OCI-LY7 (cell line): ENCODE measurements around the gene CEP112. TPM values are rescaled to one million over a fixed set of nuclear protein-coding genes. Genes with fewer than 3 reads are reported as not detected.

Experiments used
- BruUV-seq: library from RNA; stranded (reverse); fragments of 400-500 nt; replicated peaks from 2 replicates; lab custom pipeline; 2021; lab: Mats Ljungman, UMichigan
- CTCF ChIA-PET: fragments of 300-600 bp; sonication (Branson Sonifier 250); formaldehyde crosslinking; loops from one replicate; lab custom pipeline; 2022; ENCODE audit warnings: antibody characterized with exemption; ENCODE audit not compliant: unreplicated experiment; lab: Charles Lee
- POLR2A ChIA-PET: fragments of 300-600 bp; sonication (Branson Sonifier 250); formaldehyde crosslinking; loops from one replicate; lab custom pipeline; 2022; ENCODE audit warnings: antibody characterized with exemption; lab: Charles Lee
- DNase-seq: peaks from one replicate; pipeline ENCODE4 v3.0.0-alpha.2; 2015; ENCODE audit warnings: low spot score
- H2AFZ ChIP-seq: fragments of 200-600 bp; sonication (generic), shearing (Covaris generic); 2 replicates; pipeline ENCODE4 v1.6.1; 2014; ENCODE audit warnings: mild to moderate bottlenecking, antibody characterized with exemption, low read length, moderate library complexity
- H3K27ac ChIP-seq: fragments of 200-600 bp; sonication (generic); 2 replicates; pipeline ENCODE4 v1.5.1; 2014; ENCODE audit warnings: mixed run types, low read depth, mild to moderate bottlenecking, moderate library complexity, low read length, inconsistent platforms; ENCODE audit not compliant: poor library complexity, severe bottlenecking
- H3K36me3 ChIP-seq: fragments of 200-600 bp; sonication (generic); 2 replicates; pipeline ENCODE4 v1.6.1; 2014; ENCODE audit warnings: mild to moderate bottlenecking, antibody characterized with exemption, low read length, moderate library complexity, mixed read lengths; ENCODE audit not compliant: insufficient read depth
- H3K4me1 ChIP-seq: fragments of 200-600 bp; sonication (generic); 2 replicates; pipeline ENCODE4 v1.5.1; 2014; ENCODE audit warnings: mild to moderate bottlenecking, low read length; ENCODE audit not compliant: insufficient read depth, poor library complexity, severe bottlenecking
- H3K4me2 ChIP-seq: fragments of 200-600 bp; sonication (generic); 2 replicates; pipeline ENCODE4 v1.6.1; 2014; ENCODE audit warnings: mild to moderate bottlenecking, low read length
- H3K4me3 ChIP-seq: fragments of 200-600 bp; sonication (generic); 2 replicates; pipeline ENCODE4 v1.5.1; 2014; ENCODE audit warnings: mild to moderate bottlenecking, low read depth, low read length; ENCODE audit not compliant: poor library complexity, severe bottlenecking
- H3K79me2 ChIP-seq: fragments of 200-600 bp; sonication (generic); 2 replicates; pipeline ENCODE4 v1.6.1; 2016; ENCODE audit warnings: low read depth, mild to moderate bottlenecking, low read length, moderate library complexity, mixed read lengths; ENCODE audit not compliant: insufficient read depth
- H3K9me2 ChIP-seq: fragments of 200-600 bp; sonication (generic); 2 replicates; pipeline ENCODE4 v1.6.1; 2016; ENCODE audit warnings: mild to moderate bottlenecking, low read length, mixed read lengths; ENCODE audit not compliant: insufficient read depth
- H3K9me3 ChIP-seq: fragments of 200-600 bp; sonication (generic); 2 replicates; pipeline ENCODE4 v1.6.1; 2014; ENCODE audit warnings: mild to moderate bottlenecking, mixed run types, low read length, mixed read lengths
- H4K20me1 ChIP-seq: fragments of 200-600 bp; sonication (generic); 2 replicates; pipeline ENCODE4 v1.6.1; 2014; ENCODE audit warnings: mild to moderate bottlenecking, antibody characterized with exemption, low read length, moderate library complexity, mixed read lengths; ENCODE audit not compliant: insufficient read depth
- CTCF ChIP-seq: fragments of 200-600 bp; sonication (generic); conservative IDR thresholded peaks from 2 replicates; pipeline ENCODE4 v1.5.1; 2014; ENCODE audit warnings: mild to moderate bottlenecking, antibody characterized with exemption, low read length, moderate library complexity, mixed read lengths
- EZH2phosphoT487 ChIP-seq: fragments of 200-600 bp; sonication (generic); IDR thresholded peaks from 2 replicates; pipeline ENCODE4 v1.6.1; 2018; ENCODE audit warnings: low read depth, borderline replicate concordance, mild to moderate bottlenecking, mixed run types, antibody characterized with exemption, low read length, moderate library complexity, mixed read lengths
- intact Hi-C: fragments of 100-400 bp; cut with micrococcal nuclease; formaldehyde crosslinking; loops from one replicate; pipeline ENCODE4 v1.10.0; 2022; ENCODE audit not compliant: unreplicated experiment
- total RNA-seq, 2 experiments: library from RNA; depleted of rRNA in 1 of 2; stranded (reverse); fragments of >200 nt in 1 of 2; shearing (Covaris generic) in 1 of 2; gene quantifications; 2 replicates each; pipeline ENCODE4 v1.2.3, GENCODE V29; 2014 to 2022

CEP112 gene
- total RNA-seq, 2 experiments from 2014 or later: 2.7 to 6.9 TPM

- H4K20me1 ChIP-seq: no peaks in the 10 kb centered on the region
- no peaks in the 10 kb centered on the region for H3K9me2 ChIP-seq
- ChIA-PET CTCF (no interaction called here), POLR2A (no interaction called here)
- no peaks in the 10 kb centered on the region for H3K9me3 ChIP-seq
- no peak overlapping the region for H2AFZ ChIP-seq
- H3K36me3 ChIP-seq: no peaks in the 10 kb centered on the region
- DNase-seq: no peak
- no peaks in the 10 kb centered on the region for H3K79me2 ChIP-seq
- no peak overlapping the region for H3K4me3 ChIP-seq
- no peak overlapping the region for H3K4me2 ChIP-seq
- H3K27ac ChIP-seq: no peak overlapping the region
- H3K4me1 ChIP-seq: no peaks in the 10 kb centered on the region
- intact Hi-C loops: no loop called here
- TF ChIP-seq EZH2phosphoT487: no peak
- no peak for TF ChIP-seq CTCF
- BruUV-seq: no TSS peak
These were observed 450.2 kb downstream of the CEP112 start for GRCh38 chr17:65741710-65742109.

GRCh38 chr17:65739034-65739433 lies 452.9 kb downstream of the CEP112 start:
- no peak overlapping the region for H3K27ac ChIP-seq
- H3K9me3 ChIP-seq: no peaks in the 10 kb centered on the region
- H3K36me3 ChIP-seq: no peaks in the 10 kb centered on the region
- POLR2A ChIA-PET: no interaction called here
- no peak overlapping the region for H2AFZ ChIP-seq
- no peak for DNase-seq
- TF ChIP-seq EZH2phosphoT487: no peak
- H3K4me2 ChIP-seq: no peak overlapping the region
- H3K4me3 ChIP-seq: no peak overlapping the region
- no peaks in the 10 kb centered on the region for H3K4me1 ChIP-seq
- intact Hi-C loops: no loop called here
- H3K79me2 ChIP-seq: no peaks in the 10 kb centered on the region
- BruUV-seq: no TSS peak
- CTCF ChIA-PET: no interaction called here
- no peaks in the 10 kb centered on the region for H4K20me1 ChIP-seq
- no peaks in the 10 kb centered on the region for H3K9me2 ChIP-seq

GRCh38 chr17:65737451-65737850 lies 454.5 kb downstream of the CEP112 start:
- CTCF ChIA-PET: no interaction called here
- Histone ChIP-seq H3K9me2 (no peaks in the 10 kb centered on the region), H3K27ac (no peak overlapping the region), H2AFZ (no peak overlapping the region), H3K79me2 (no peaks in the 10 kb centered on the region), H3K36me3 (no peaks in the 10 kb centered on the region), H3K4me3 (no peak overlapping the region), H3K4me1 (no peaks in the 10 kb centered on the region), H4K20me1 (no peaks in the 10 kb centered on the region), H3K4me2 (no peak overlapping the region), H3K9me3 (no peaks in the 10 kb centered on the region)
- no TSS peak for BruUV-seq
- intact Hi-C loops: no loop called here
- POLR2A ChIA-PET: no interaction called here
- no peak for DNase-seq
- TF ChIP-seq CTCF: no peak
- TF ChIP-seq EZH2phosphoT487: no peak
